AG04450 (cell line): ENCODE results near the gene USP37. TPM values are rescaled to one million over a fixed set of nuclear protein-coding genes. Genes with fewer than 3 reads are reported as not detected.

Experiments
- CTCF ChIA-PET: fragments of 300-600, 350-600 bp; formaldehyde crosslinking; extraction: SDS; loops from one replicate; lab custom pipeline; 2022; ENCODE audit warnings: antibody characterized with exemption, inconsistent platforms; lab: Charles Lee
- POLR2A ChIA-PET: fragments of 350-600 bp; formaldehyde crosslinking; extraction: SDS; loops from one replicate; lab custom pipeline; 2021; ENCODE audit warnings: antibody characterized with exemption, inconsistent platforms; lab: Yijun Ruan, JAX
- DNase-seq: peaks from one replicate; pipeline ENCODE4 v3.0.0-alpha.2; 2011; ENCODE audit warnings: low read depth, low spot score
- H3K27ac ChIP-seq: one replicate; pipeline ENCODE4 v1.5.1; 2012; ENCODE audit warnings: low read depth, low read length, control low read depth
- H3K27me3 ChIP-seq: one replicate; pipeline ENCODE4 v1.6.0; 2012; ENCODE audit warnings: low read length; ENCODE audit not compliant: control insufficient read depth, insufficient read depth
- H3K4me3 ChIP-seq: 2 replicates; pipeline ENCODE4 v1.5.1; 2011; ENCODE audit warnings: mild to moderate bottlenecking, low read depth, low read length, control low read depth
- H3K9me3 ChIP-seq: 2 replicates; pipeline ENCODE4 v1.5.1; 2012; ENCODE audit warnings: low read length; ENCODE audit not compliant: control insufficient read depth, insufficient read depth
- polyA plus RNA-seq: library from polyadenylated mRNA; depleted of rRNA; stranded (reverse); fragments of >200 nt; gene quantifications from 2 replicates; pipeline ENCODE4 v1.2.3, GENCODE V29; 2011
- TF ChIP-seq, protein P1 (sequence below): IDR thresholded peaks from 2 replicates; pipeline ENCODE4 v1.5.1; 2011; ENCODE audit warnings: low read depth, low read length, control low read depth, inconsistent platforms

The USP37 gene
- polyA plus RNA-seq, 1 experiment = 4.9 TPM

DNA sequence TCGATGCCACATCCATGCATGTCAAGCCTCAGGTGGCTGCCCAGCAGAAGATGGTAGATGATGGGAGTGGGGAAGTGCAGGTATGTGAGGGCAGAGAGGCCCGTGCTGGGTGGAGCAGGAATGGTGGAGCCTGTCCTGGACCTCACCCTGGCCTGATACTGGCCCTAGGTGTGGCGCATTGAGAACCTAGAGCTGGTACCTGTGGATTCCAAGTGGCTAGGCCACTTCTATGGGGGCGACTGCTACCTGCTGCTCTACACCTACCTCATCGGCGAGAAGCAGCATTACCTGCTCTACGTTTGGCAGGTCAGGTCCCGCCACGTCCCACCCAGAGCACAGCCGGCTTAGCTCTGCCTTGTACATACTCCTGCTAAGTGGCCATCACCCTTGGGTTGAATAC lies 136.3 kb downstream of the USP37 start:
- no peak for DNase-seq
- no peaks in the 10 kb centered on the region for H3K9me3 ChIP-seq
- TF ChIP-seq, protein P1, sequence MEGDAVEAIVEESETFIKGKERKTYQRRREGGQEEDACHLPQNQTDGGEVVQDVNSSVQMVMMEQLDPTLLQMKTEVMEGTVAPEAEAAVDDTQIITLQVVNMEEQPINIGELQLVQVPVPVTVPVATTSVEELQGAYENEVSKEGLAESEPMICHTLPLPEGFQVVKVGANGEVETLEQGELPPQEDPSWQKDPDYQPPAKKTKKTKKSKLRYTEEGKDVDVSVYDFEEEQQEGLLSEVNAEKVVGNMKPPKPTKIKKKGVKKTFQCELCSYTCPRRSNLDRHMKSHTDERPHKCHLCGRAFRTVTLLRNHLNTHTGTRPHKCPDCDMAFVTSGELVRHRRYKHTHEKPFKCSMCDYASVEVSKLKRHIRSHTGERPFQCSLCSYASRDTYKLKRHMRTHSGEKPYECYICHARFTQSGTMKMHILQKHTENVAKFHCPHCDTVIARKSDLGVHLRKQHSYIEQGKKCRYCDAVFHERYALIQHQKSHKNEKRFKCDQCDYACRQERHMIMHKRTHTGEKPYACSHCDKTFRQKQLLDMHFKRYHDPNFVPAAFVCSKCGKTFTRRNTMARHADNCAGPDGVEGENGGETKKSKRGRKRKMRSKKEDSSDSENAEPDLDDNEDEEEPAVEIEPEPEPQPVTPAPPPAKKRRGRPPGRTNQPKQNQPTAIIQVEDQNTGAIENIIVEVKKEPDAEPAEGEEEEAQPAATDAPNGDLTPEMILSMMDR = no peak
- no peak overlapping the region for H3K4me3 ChIP-seq
- ChIA-PET CTCF (no interaction called here), POLR2A (interaction anchor here (0.6 kb wide), 1 partner anchor 24 kb away, joined by 6 read pairs; no protein-coding TSS in a partner anchor)
- no peak overlapping the region for H3K27ac ChIP-seq
- H3K27me3 ChIP-seq = peaks cover 16% of the 10 kb centered on the region

DNA sequence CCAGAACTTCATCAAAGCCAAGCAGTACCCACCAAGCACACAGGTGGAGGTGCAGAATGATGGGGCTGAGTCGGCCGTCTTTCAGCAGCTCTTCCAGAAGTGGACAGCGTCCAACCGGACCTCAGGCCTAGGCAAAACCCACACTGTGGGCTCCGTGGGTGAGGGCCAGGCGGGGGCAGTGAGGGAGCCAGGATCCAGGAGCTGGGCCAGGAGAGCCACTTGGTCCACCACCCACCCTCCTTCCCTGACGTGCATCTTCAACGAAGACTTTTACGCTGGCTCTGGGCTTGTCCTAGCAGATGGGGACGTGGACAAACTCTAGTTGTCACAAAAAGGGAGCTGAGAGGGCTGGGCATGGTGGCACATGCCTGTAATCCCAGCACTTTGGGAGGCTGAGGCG lies 137.4 kb downstream of the USP37 start:
- CTCF ChIA-PET = interaction anchor here (1.0 kb wide), 1 partner anchor 35 kb away, joined by 3 read pairs; no protein-coding TSS in a partner anchor

DNA sequence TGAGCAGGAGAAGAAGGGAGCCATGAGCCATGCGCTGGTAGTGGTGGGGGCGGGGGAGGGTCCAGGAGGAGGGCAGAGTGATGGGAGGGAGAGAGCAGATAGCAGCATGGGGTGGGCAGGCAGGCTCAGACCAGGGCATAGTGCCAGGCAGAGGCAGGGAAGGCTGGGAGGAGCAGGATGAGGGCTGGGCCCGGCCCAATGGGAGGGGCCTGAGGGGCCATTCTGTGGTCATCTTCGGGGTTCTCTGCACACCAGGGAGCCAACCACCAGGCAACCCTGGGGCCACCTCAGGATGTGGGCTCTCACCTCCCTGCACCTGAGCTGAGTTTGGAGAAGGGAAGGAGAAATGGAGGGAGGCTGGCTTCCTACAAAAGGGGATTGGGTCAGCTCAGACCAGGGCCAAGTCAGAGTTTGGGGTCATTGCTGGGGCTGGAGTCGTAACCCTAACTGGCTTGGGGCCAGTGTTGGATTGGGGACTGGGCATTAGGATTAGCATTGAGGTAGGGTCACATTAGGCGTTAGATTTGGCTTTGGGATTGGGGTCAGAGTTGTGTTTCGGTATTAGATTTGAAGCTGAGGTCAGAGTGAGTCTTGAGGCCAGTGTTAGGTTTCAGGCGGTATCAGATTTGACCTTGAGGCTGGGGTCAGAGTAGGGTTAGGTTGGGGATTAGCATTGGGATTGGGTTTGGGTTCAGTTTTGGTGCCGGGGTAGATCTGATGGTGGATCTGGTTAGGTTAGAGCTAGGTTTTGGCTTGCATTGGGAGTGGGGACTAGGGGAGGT lies 138.0 kb downstream of the USP37 start:
- CTCF ChIA-PET = interaction anchor here (1.0 kb wide), 1 partner anchor 34 kb away, joined by 3 read pairs; no protein-coding TSS in a partner anchor
- no peak for DNase-seq
- TF ChIP-seq, protein P1 = no peak
- Histone ChIP-seq H3K9me3 (no peaks in the 10 kb centered on the region), H3K27me3 (peaks cover 18% of the 10 kb centered on the region), H3K4me3 (no peak overlapping the region), H3K27ac (no peak overlapping the region)
- POLR2A ChIA-PET = no interaction called here

More for the DNA sequence above, 137.4 kb downstream of the USP37 start:
- POLR2A ChIA-PET = no interaction called here
- Histone ChIP-seq H3K4me3 (no peak overlapping the region), H3K27me3 (peaks cover 16% of the 10 kb centered on the region), H3K27ac (no peak overlapping the region), H3K9me3 (no peaks in the 10 kb centered on the region)
- no peak for DNase-seq
- TF ChIP-seq, protein P1 = no peak

DNA sequence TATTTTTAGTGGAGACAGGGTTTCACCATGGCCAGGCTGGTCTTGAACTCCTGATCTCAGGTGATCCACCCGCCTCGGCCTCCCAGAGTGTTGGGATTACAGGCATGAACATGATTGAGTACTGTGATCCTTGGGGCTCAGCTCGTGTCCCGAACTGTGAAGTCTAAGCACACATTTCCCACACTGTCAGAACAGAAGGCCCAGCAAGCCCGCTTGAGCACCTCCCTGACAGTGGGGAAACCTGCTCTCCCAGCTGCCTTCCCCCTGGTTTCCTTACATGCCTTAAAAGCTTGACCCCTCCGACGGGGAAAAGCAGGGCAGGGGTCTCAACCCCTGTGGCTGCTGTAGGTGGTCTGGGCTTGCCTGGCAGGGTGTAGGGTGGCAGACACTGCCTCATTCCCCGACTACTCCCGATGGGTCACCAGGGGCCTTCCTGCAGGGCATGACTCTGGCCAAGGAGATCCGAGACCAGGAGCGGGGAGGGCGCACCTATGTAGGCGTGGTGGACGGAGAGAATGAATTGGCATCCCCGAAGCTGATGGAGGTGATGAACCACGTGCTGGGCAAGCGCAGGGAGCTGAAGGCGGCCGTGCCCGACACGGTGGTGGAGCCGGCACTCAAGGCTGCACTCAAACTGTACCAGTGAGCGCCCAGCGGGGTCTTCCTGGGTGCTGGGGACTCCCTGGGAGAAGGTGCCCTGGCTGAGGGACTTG lies 139.1 kb downstream of the USP37 start:
- TF ChIP-seq, protein P1 = no peak
- H3K4me3 ChIP-seq = no peak overlapping the region
- H3K9me3 ChIP-seq = no peaks in the 10 kb centered on the region
- no peak overlapping the region for H3K27ac ChIP-seq
- peaks cover 15% of the 10 kb centered on the region for H3K27me3 ChIP-seq
- ChIA-PET CTCF (no interaction called here), POLR2A (no interaction called here)
- no peak for DNase-seq

DNA sequence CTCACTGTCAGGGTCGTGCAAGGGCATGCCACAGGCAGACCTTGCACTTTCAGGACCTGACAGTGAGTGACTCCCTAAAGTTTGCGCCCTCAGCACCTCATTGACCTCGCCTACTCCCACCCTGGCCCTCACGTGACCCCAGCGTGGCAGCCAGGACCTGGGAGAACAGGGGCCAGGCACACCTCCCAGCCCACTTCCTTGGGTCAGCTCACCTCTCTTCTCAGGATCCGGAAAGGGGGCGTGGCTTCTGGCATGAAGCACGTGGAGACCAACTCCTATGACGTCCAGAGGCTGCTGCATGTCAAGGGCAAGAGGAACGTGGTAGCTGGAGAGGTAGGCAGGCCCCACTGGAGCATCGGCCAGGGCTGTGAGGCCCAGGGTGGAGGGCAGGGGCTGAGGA lies 140.4 kb downstream of the USP37 start:
- ChIA-PET POLR2A (no interaction called here), CTCF (no interaction called here)
- Histone ChIP-seq H3K4me3 (no peak overlapping the region), H3K9me3 (no peaks in the 10 kb centered on the region), H3K27me3 (peaks cover 13% of the 10 kb centered on the region), H3K27ac (no peak overlapping the region)
- TF ChIP-seq, protein P1 = no peak
- no peak for DNase-seq
